Measurements from ENCODE around the gene PROSER1.

GRCh38 chr13:38990693-38991092 is 47.2 kb downstream of the PROSER1 start, which contains the start of gene STOML3:
- TF ChIP-seq CTCF (IDR thresholded peaks at IDR 0.05 in 2 of 3, conservative IDR thresholded peaks at IDR 0.05 in 1 of 3; ENCODE audit: control insufficient read depth in 2 of 3, extremely low read depth in 1 of 3, insufficient read depth in 1 of 3, low read depth in 3 of 3, low read length in 3 of 3): no peak
- no peak for TF ChIP-seq TBL1XR1 (IDR thresholded peaks at IDR 0.05; ENCODE audit: low read depth, low read length)
- no peak for TF ChIP-seq POLR2AphosphoS5 (IDR thresholded peaks at IDR 0.05; ENCODE audit: low read length)
- TF ChIP-seq BRCA1 (IDR thresholded peaks at IDR 0.05; ENCODE audit: low read depth, low read length): no peak
- TF ChIP-seq KLF5 (IDR thresholded peaks at IDR 0.05; ENCODE audit: partially characterized antibody): no peak
- no peak for TF ChIP-seq CHD4 (IDR thresholded peaks at IDR 0.05)
- no peak for TF ChIP-seq MTA2 (IDR thresholded peaks at IDR 0.05; ENCODE audit: low read depth)
- no peak for TF ChIP-seq EGR1 (IDR thresholded peaks at IDR 0.05; ENCODE audit: borderline replicate concordance in 1 of 2, low read depth in 2 of 2, low read length in 2 of 2)
- TF ChIP-seq TAF1 (IDR thresholded peaks at IDR 0.05; ENCODE audit: borderline replicate concordance, low read depth, low read length): no peak
- no peak for TF ChIP-seq HDAC2 (IDR thresholded peaks at IDR 0.05)
- no peak for TF ChIP-seq CEBPB (IDR thresholded peaks at IDR 0.05; ENCODE audit: borderline replicate concordance in 1 of 2, low read depth in 2 of 2, low read length in 2 of 2)
- no peak for TF ChIP-seq TARDBP (IDR thresholded peaks at IDR 0.05; ENCODE audit: borderline replicate concordance)
- no peak for TF ChIP-seq SKIL (IDR thresholded peaks at IDR 0.05; ENCODE audit: low read depth, poor library complexity, severe bottlenecking)
- no peak for TF ChIP-seq SMC3 (IDR thresholded peaks at IDR 0.05; ENCODE audit: borderline replicate concordance, low read length)

All from GM12878 (cell line).